GM12801 (cell line): Measurements from ENCODE around the gene ZFPM1.

ENCODE experiments used
- CTCF ChIP-seq: IDR thresholded peaks from one replicate; pipeline ENCODE4 v1.5.1; 2011; ENCODE audit warnings: control low read depth; ENCODE audit not compliant: insufficient read length; ENCODE audit errors: extremely low read depth

The ZFPM1 gene

GRCh38 chr16:88428156-88428555 is 24.9 kb upstream of the ZFPM1 start:
- TF ChIP-seq CTCF: no peak

DNA sequence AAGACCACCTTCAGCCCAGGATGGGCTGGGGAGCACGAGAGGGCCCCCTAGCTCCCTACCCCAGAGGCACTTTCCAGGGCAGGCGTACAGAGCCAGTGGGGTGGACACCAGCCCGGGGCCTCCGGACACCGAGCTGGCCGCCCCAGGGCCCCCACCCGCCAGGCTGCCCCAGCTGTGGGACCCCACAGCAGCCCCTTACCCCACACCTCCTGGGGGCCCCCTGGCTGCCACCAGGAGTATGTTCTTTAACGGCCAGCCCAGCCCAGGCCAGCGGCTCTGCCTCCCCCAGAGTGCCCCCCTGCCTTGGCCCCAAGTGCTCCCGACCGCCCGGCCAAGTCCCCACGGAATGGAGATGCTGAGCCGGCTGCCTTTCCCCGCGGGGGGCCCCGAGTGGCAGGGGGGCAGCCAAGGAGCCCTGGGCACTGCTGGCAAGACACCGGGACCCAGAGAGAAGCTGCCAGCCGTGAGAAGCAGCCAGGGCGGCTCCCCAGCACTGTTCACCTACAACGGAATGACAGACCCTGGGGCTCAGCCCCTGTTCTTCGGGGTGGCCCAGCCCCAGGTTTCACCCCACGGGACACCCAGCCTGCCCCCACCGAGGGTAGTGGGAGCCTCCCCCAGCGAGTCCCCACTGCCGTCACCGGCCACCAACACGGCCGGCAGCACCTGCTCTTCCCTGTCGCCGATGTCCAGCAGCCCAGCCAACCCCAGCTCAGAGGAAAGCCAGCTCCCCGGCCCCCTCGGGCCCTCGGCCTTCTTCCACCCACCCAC is 24.3 kb upstream of the ZFPM1 start:
- TF ChIP-seq CTCF: no peak

GRCh38 chr16:88429387-88430184 is 23.5 kb upstream of the ZFPM1 start:
- no peak for TF ChIP-seq CTCF

- TF ChIP-seq CTCF: no peak
These were observed 22.9 kb upstream of the ZFPM1 start for GRCh38 chr16:88430185-88430523.

- no peak for TF ChIP-seq CTCF
These were observed 22.3 kb upstream of the ZFPM1 start for GRCh38 chr16:88430524-88431446.

GRCh38 chr16:88431651-88432050 is 21.4 kb upstream of the ZFPM1 start:
- no peak for TF ChIP-seq CTCF

DNA sequence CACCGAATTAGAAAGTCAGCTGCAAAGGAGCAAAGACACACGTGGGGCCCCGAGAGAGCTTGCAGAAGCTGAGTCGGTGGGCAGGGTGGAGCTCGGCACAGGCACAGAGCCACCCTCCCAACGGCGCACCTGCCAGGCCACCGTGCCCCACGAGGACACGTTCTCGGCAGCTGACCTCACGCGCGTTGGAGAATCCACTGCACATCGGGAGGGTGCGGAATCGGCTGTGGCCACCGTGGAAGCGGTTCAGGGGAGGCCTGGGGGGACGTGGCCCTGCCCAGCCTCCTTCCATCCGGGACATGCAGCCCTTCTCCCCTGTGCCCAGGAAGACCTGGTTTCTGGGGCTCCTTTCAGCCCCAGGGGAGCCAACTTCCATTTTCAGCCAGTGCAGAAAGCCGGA is 20.9 kb upstream of the ZFPM1 start:
- no peak for TF ChIP-seq CTCF
